PC-3 (cell line): ENCODE measurements around the gene INSIG1.

ENCODE experiments used
- CTCF ChIP-seq: fragments of 300-600 bp; sonication (generic); conservative IDR thresholded peaks from 2 replicates; pipeline ENCODE4 v1.5.1; 2017; ENCODE audit warnings: antibody characterized with exemption, low read depth, mild to moderate bottlenecking, low read length
- EZH2 ChIP-seq: fragments of 300-600 bp; sonication (generic); IDR thresholded peaks from one replicate; pipeline ENCODE4 v1.6.1; 2017; ENCODE audit warnings: antibody characterized with exemption, mild to moderate bottlenecking, low read length; ENCODE audit not compliant: unreplicated experiment

GRCh38 chr7:155291045-155291530 lies 6.6 kb upstream of the INSIG1 start:
- TF ChIP-seq CTCF = no peak
- no peak for TF ChIP-seq EZH2
